Small intestine (tissue), 7 donors: Measurements from ENCODE around the gene ZFAND6. TPM values are rescaled to one million over a fixed set of nuclear protein-coding genes. Genes with fewer than 3 reads are reported as not detected.

Experiments used
- DNase-seq, 2 donors: peaks; one replicate each; pipeline versions ENCODE4 v3.0.0 to v3.0.0-alpha.2; 2013
- FAIRE-seq: peaks from 2 replicates; lab custom pipeline; 2012; peaks lifted over from hg19 to GRCh38; lab: Jason Lieb, UNC
- H3K27ac ChIP-seq, 3 donors: one replicate each; pipeline ENCODE4 v1.5.1; 2013; ENCODE audit warnings: low read length in 2 of 3, mild to moderate bottlenecking in 2 of 3, control low read depth in 1 of 3, inconsistent platforms in 1 of 3, low read depth in 1 of 3, moderate library complexity in 1 of 3
- H3K27me3 ChIP-seq, 3 donors: one replicate each; pipeline ENCODE4 v1.6.1; 2013; ENCODE audit warnings: low read length in 3 of 3, inconsistent platforms in 1 of 3; ENCODE audit not compliant: control insufficient read depth in 3 of 3, insufficient read depth in 3 of 3
- H3K36me3 ChIP-seq, 3 donors: one replicate each; pipeline ENCODE4 v1.6.1; 2013; ENCODE audit warnings: low read length in 3 of 3, inconsistent platforms in 1 of 3, low read depth in 1 of 3, mild to moderate bottlenecking in 1 of 3, moderate library complexity in 1 of 3; ENCODE audit not compliant: control insufficient read depth in 3 of 3, insufficient read depth in 2 of 3
- H3K4me1 ChIP-seq, 3 donors: one replicate each; pipeline ENCODE4 v1.6.1; 2013; ENCODE audit warnings: low read length in 2 of 3, inconsistent platforms in 1 of 3, low read depth in 1 of 3, mild to moderate bottlenecking in 1 of 3, moderate library complexity in 1 of 3; ENCODE audit not compliant: control insufficient read depth in 3 of 3, insufficient read depth in 2 of 3
- H3K4me3 ChIP-seq, 3 donors: one replicate each; pipeline ENCODE4 v1.5.1; 2013; ENCODE audit warnings: low read length in 3 of 3, control low read depth in 1 of 3, inconsistent platforms in 1 of 3, low read depth in 1 of 3, mild to moderate bottlenecking in 1 of 3, moderate library complexity in 1 of 3
- H3K9me3 ChIP-seq, 2 donors: one replicate each; pipeline ENCODE4 v1.6.1; 2013; ENCODE audit warnings: low read depth in 1 of 2, low read length in 1 of 2; ENCODE audit not compliant: control insufficient read depth in 2 of 2, insufficient read depth in 1 of 2
- WGBS, 3 donors: extraction: QIAGEN DNeasy Blood & Tissue Kit; methylation state at CpG; one replicate each; pipeline ENCODE4 v1.1.7; 2013; 5-methylcytosine and 5-hydroxymethylcytosine counted together
- polyA plus RNA-seq, 4 donors: library from polyadenylated mRNA; stranded (reverse) in 3 of 4; unstranded in 1 of 4; fragments of 200-250 nt in 3 of 4; fragments of 120-200 nt in 1 of 4; gene quantifications; one replicate each; pipeline versions ENCODE4 v1.2.1 to v1.2.3, GENCODE V29; 2013
- donor health status: healthy with polysubstance abuse.
- donor health status: control.
- donor health status: control.
- donor health status: Bipolar disorder and iron deficiency.
- donor health status: healthy.

The ZFAND6 gene
- polyA plus RNA-seq, 4 donors = 66.9 to 97.3 (median 89.4) TPM

GRCh38 chr15:80179025-80179759, 119.7 kb downstream of the ZFAND6 start:
- Histone ChIP-seq H3K9me3 (no peaks in the 10 kb centered on the region), H3K4me1 (no peaks in the 10 kb centered on the region), H3K4me3 (no peak overlapping the region), H3K27me3 (no peaks in the 10 kb centered on the region), H3K27ac (no peak overlapping the region), H3K36me3 (peaks cover 3 to 70% (median 3%) of the 10 kb centered on the region in 3 donors)
- FAIRE-seq (no peak), DNase-seq (no peak)
- WGBS, 3 donors = 87 to 93% (median 90%) methylated on average over 17 of the region's 17 CpGs

DNA sequence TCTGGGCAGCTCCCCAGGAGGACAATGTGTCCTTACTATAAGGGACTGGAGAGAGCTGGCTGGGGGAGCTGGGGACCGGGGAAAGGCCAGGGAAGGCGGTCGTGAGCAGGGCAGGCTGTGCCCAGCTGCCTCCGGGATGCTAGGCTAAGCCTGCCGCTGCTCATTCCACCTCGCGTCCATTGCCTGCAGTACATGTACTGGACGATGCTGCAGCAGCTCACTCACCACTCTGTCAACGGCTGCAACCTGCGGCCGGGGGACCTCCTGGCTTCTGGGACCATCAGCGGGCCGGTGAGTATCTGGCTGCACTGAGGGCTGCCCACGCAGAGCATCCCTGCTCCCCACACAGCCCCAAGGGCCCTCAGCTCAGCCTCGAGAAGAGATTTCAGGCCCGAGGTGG, 120.5 kb downstream of the ZFAND6 start:
- 85 to 93% (median 93%) methylated on average over 15 to 16 of the region's 16 CpGs for WGBS, 3 donors
- no peak overlapping the region for H3K27ac ChIP-seq

GRCh38 chr15:80180468-80180867, 121.0 kb downstream of the ZFAND6 start:
- FAIRE-seq (no peak), DNase-seq (no peak)
- no peaks in the 10 kb centered on the region for H3K4me1 ChIP-seq
- no peak overlapping the region for H3K4me3 ChIP-seq
- no peaks in the 10 kb centered on the region for H3K9me3 ChIP-seq
- 83 to 91% (median 90%) methylated on average over 7 of the region's 7 CpGs for WGBS, 3 donors
- no peaks in the 10 kb centered on the region for H3K27me3 ChIP-seq
- peaks cover 3 to 65% (median 3%) of the 10 kb centered on the region in 3 donors for H3K36me3 ChIP-seq
- H3K27ac ChIP-seq = no peak overlapping the region

More for the DNA sequence above, 120.5 kb downstream of the ZFAND6 start:
- H3K27me3 ChIP-seq = no peaks in the 10 kb centered on the region
- DNase-seq (no peak), FAIRE-seq (no peak)
- no peaks in the 10 kb centered on the region for H3K4me1 ChIP-seq
- no peak overlapping the region for H3K4me3 ChIP-seq
- peaks cover 3 to 67% (median 3%) of the 10 kb centered on the region in 3 donors for H3K36me3 ChIP-seq
- H3K9me3 ChIP-seq = no peaks in the 10 kb centered on the region

DNA sequence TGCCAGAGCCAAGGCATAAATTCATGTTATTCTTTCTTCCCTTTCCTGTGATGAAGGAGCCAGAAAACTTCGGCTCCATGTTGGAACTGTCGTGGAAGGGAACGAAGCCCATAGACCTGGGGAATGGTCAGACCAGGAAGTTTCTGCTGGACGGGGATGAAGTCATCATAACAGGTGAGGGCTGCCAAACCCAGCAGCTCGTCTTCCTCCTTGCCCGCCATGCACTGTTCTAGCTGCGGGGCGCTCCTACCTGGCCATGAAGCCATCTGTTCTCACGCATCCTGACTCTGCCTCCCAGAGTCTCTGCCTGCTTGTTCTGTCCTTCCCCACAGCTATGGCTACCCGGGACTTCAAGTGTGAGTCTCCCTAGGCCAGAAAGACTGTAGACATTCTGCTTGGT, 121.5 kb downstream of the ZFAND6 start:
- DNase-seq (no peak), FAIRE-seq (no peak)
- no peak overlapping the region for H3K27ac ChIP-seq
- H3K4me1 ChIP-seq = no peaks in the 10 kb centered on the region
- no peaks in the 10 kb centered on the region for H3K27me3 ChIP-seq
- no peaks in the 10 kb centered on the region for H3K9me3 ChIP-seq
- WGBS, 3 donors = 92 to 94% (median 93%) methylated on average over 10 of the region's 10 CpGs
- H3K4me3 ChIP-seq = no peak overlapping the region
- peaks cover 3 to 66% (median 5%) of the 10 kb centered on the region in 3 donors for H3K36me3 ChIP-seq

DNA sequence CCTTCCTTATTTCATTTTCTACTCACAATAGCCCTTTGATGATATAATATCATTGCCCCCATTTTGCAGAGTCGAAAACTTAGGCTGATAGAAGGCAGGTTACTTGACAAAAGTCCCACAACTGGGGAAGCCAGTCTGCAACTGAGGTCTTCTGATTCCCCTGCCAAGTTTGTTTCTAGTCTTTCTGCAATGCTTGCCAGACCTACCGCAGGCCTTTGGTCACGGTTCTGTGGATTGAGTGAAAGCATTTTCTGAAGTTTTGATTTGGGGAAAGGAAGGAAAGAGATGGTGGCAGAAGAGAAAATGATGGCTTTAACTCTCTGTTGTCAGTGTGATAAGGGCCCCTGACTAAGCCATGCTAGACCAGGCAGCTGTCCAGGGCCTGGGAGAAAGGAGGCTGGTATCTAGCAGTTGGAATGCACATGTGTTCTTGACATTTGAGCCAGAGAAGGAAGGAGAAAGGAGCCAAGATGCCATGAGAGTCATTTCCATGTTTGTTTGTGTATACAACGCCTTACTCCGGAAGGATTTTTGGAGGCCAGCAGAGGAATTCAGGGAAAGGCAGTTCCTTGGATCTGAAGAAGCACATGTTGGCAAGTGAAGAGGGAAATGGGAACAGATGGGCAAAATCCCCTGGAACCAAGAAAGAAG, 123.3 kb downstream of the ZFAND6 start:
- WGBS, 3 donors = 66 to 92% (median 85%) methylated on average over 5 of the region's 5 CpGs
- H3K9me3 ChIP-seq = no peaks in the 10 kb centered on the region
- no peaks in the 10 kb centered on the region for H3K27me3 ChIP-seq
- no peak for FAIRE-seq
- H3K27ac ChIP-seq = no peak overlapping the region
- H3K4me3 ChIP-seq = no peak overlapping the region
- no peaks in the 10 kb centered on the region for H3K4me1 ChIP-seq
- peaks cover 3 to 67% (median 9%) of the 10 kb centered on the region in 3 donors for H3K36me3 ChIP-seq
- DNase-seq = no peak

DNA sequence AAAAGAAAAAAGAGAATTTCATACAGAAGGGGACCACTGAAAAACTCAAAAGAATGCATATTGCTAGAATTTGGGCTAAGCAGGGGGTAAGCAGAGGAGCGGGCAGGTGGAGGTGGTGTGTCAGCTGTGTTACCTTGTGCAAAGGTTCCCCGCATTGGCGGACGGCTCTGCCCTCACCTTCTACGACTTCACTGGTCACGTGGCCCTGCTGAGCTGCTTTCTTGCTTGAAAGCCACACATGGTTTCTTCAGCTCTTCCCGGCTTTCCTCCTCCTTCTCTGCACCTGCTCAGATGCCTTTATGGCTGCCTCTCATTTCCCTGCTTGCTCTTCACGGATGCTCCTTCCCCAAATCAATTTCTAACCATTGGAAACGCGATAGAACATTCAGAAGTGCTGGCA, 123.8 kb downstream of the ZFAND6 start:
- Histone ChIP-seq H3K9me3 (no peaks in the 10 kb centered on the region), H3K27ac (no peak overlapping the region), H3K4me3 (no peak overlapping the region), H3K4me1 (no peaks in the 10 kb centered on the region), H3K27me3 (no peaks in the 10 kb centered on the region), H3K36me3 (peaks cover 3 to 65% (median 9%) of the 10 kb centered on the region in 3 donors)
- FAIRE-seq (no peak), DNase-seq (no peak)
- WGBS, 3 donors = 93 to 96% (median 95%) methylated on average over 10 of the region's 10 CpGs

DNA sequence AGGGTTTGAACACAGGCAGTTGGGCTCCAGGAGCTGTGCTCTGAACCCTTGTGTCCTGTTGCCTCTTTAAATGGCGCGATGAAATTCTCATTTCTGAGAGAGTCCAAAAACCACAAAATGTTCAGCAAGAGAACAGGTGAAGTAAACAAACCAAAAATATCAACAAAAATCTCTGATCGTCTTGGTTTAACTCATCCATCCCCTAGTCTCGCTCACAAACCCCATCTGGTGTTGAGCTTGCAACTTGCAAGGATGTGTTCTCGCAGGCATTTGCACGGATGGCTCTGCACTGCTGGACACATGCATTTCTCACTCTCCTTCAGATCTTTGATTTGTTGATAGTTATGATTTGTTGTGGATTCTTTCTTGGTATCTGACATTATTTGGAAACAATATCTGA, 124.4 kb downstream of the ZFAND6 start:
- Histone ChIP-seq H3K4me3 (no peak overlapping the region), H3K9me3 (no peaks in the 10 kb centered on the region), H3K27ac (no peak overlapping the region), H3K4me1 (no peaks in the 10 kb centered on the region), H3K27me3 (no peaks in the 10 kb centered on the region), H3K36me3 (peaks cover 3 to 65% (median 9%) of the 10 kb centered on the region in 3 donors)
- DNase-seq (no peak), FAIRE-seq (no peak)
- WGBS, 3 donors = 84 to 90% (median 85%) methylated on average over 6 of the region's 6 CpGs

GRCh38 chr15:80184554-80184953, 125.1 kb downstream of the ZFAND6 start:
- Histone ChIP-seq H3K36me3 (peaks cover 3 to 59% (median 9%) of the 10 kb centered on the region in 3 donors), H3K4me1 (no peaks in the 10 kb centered on the region), H3K4me3 (no peak overlapping the region), H3K27ac (no peak overlapping the region), H3K9me3 (no peaks in the 10 kb centered on the region), H3K27me3 (no peaks in the 10 kb centered on the region)
- DNase-seq = no peak
- FAIRE-seq = no peak
- WGBS, 3 donors = 84 to 94% (median 91%) methylated on average over 7 of the region's 7 CpGs
